Measurements from ENCODE around the gene PTCD2. TPM values are rescaled to one million over a fixed set of nuclear protein-coding genes. Genes with fewer than 3 reads are reported as not detected.

PTCD2 gene
- total RNA-seq, 2 experiments from 2014 or later: 8.9 to 9.8 TPM

DNA sequence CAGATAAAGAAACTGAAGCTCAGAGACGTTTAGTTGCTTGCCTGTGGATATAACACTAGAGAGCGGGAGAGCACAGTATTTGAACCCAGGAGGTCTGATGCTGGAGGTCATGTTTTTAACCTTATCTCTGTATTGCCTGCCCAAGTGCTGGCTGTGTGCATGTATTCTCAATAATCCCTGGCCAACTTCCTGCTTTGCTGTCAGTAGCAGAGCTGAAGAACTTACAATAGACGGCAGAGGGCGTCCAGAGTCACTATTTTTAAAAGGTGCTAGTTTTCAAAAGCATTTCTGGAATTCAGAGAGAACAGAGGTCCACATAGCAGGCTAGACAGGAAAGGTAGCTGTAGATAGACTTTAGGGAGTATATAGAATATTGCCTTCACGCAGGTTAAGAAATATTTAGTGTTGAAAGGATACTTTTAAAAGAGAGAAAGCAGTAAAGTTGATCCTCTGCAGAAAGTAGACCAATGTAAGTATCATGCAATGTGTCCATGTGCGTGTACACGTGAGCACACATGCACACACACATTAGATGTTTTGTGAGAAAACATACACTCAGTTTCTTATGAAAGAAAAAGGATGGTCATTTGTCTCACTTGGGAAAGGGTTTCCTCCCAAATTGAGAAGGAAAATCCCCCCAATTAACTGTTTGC lies 46.3 kb downstream of the PTCD2 start:
- Mint-ChIP-seq H3K9me3 (no peaks in the 10 kb centered on the region), H3K36me3 (peaks cover 15% of the 10 kb centered on the region), H3K27ac (no peak overlapping the region), H3K4me1 (peaks cover 4% of the 10 kb centered on the region), H3K4me3 (no peak overlapping the region), H3K27me3 (no peaks in the 10 kb centered on the region)
- DNase-seq: no peak
- peak; percentile 85 for ATAC-seq (ENCODE audit: low read depth)
- POLR2A ChIA-PET: no interaction called here

GRCh38 chr5:72368271-72368670 lies 48.1 kb downstream of the PTCD2 start:
- no peak for DNase-seq
- Mint-ChIP-seq H3K4me1 (peaks cover 4% of the 10 kb centered on the region), H3K9me3 (no peaks in the 10 kb centered on the region), H3K4me3 (no peak overlapping the region), H3K36me3 (peaks cover 3% of the 10 kb centered on the region), H3K27ac (no peak overlapping the region), H3K27me3 (no peaks in the 10 kb centered on the region)
- POLR2A ChIA-PET: no interaction called here
- no peak for ATAC-seq (ENCODE audit: low read depth)

GRCh38 chr5:72369301-72369700 lies 49.1 kb downstream of the PTCD2 start:
- DNase-seq: no peak
- Mint-ChIP-seq H3K9me3 (no peaks in the 10 kb centered on the region), H3K27me3 (no peaks in the 10 kb centered on the region), H3K4me1 (peaks cover 4% of the 10 kb centered on the region), H3K27ac (no peak overlapping the region), H3K36me3 (peaks cover 1% of the 10 kb centered on the region), H3K4me3 (no peak overlapping the region)
- POLR2A ChIA-PET: no interaction called here
- no peak for ATAC-seq (ENCODE audit: low read depth)

GRCh38 chr5:72369711-72370110 lies 49.5 kb downstream of the PTCD2 start:
- no peak for ATAC-seq (ENCODE audit: low read depth)
- H3K4me1 Mint-ChIP-seq: peaks cover 4% of the 10 kb centered on the region

DNA sequence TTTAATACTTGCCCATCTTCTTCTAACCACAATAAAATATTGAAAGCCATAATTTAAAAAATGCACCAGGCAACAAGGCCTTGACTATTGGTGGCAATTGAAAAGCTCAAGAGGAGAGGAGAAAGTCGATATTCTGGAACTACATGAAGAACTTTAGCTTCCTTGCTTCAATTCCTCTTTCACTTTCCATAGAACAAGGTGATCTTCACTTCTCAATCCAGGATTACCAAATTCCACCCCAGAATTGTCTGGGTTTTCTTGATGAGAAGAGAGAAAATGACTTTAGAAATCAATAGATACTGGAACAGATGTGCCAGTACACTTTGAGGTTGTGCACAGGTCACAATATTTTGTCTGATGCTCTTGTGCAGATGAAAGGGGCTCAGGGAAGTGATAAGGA lies 52.2 kb downstream of the PTCD2 start:
- Mint-ChIP-seq H3K27me3 (no peaks in the 10 kb centered on the region), H3K27ac (no peak overlapping the region), H3K4me1 (no peaks in the 10 kb centered on the region), H3K36me3 (peaks cover 1% of the 10 kb centered on the region), H3K4me3 (no peak overlapping the region), H3K9me3 (peaks cover 3% of the 10 kb centered on the region)
- DNase-seq (no peak), ATAC-seq (ENCODE audit: low read depth) (no peak)
- POLR2A ChIA-PET: no interaction called here

More at GRCh38 chr5:72369711-72370110, 49.5 kb downstream of the PTCD2 start:
- H3K4me3 Mint-ChIP-seq: no peak overlapping the region
- H3K27me3 Mint-ChIP-seq: no peaks in the 10 kb centered on the region
- peaks cover 1% of the 10 kb centered on the region for H3K36me3 Mint-ChIP-seq
- no peaks in the 10 kb centered on the region for H3K9me3 Mint-ChIP-seq
- no peak for DNase-seq
- POLR2A ChIA-PET: no interaction called here
- H3K27ac Mint-ChIP-seq: no peak overlapping the region

DNA sequence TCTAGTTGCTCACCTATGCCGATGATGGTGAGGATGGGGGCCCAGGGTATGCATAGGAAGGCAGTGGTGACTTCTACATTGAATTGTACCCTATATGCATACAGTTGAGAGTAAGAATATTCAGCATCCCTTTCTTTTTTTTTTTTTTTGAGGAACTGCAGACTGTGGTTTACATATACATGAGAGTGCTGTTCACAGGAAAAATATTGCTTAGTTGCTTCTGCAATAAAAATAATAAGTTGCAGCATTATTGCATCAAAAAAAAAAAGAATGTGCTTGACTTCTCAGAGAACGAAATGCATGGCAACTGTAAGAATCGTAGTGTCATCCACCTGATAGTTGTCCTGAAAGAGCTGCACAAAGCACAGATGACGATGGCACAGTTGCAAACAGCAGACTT lies 52.8 kb downstream of the PTCD2 start:
- peaks cover 1% of the 10 kb centered on the region for H3K27me3 Mint-ChIP-seq
- H3K9me3 Mint-ChIP-seq: peaks cover 3% of the 10 kb centered on the region
- H3K36me3 Mint-ChIP-seq: peaks cover 1% of the 10 kb centered on the region
- POLR2A ChIA-PET: no interaction called here
- H3K27ac Mint-ChIP-seq: no peak overlapping the region
- no peak overlapping the region for H3K4me3 Mint-ChIP-seq
- no peak for DNase-seq
- no peak for ATAC-seq (ENCODE audit: low read depth)
- no peaks in the 10 kb centered on the region for H3K4me1 Mint-ChIP-seq

GRCh38 chr5:72374844-72375243 lies 54.7 kb downstream of the PTCD2 start:
- Mint-ChIP-seq H3K4me1 (no peaks in the 10 kb centered on the region), H3K4me3 (no peak overlapping the region), H3K9me3 (peaks cover 3% of the 10 kb centered on the region), H3K36me3 (no peaks in the 10 kb centered on the region), H3K27ac (no peak overlapping the region), H3K27me3 (peaks cover 2% of the 10 kb centered on the region)
- ATAC-seq (ENCODE audit: low read depth) (no peak), DNase-seq (no peak)
- POLR2A ChIA-PET: no interaction called here

DNA sequence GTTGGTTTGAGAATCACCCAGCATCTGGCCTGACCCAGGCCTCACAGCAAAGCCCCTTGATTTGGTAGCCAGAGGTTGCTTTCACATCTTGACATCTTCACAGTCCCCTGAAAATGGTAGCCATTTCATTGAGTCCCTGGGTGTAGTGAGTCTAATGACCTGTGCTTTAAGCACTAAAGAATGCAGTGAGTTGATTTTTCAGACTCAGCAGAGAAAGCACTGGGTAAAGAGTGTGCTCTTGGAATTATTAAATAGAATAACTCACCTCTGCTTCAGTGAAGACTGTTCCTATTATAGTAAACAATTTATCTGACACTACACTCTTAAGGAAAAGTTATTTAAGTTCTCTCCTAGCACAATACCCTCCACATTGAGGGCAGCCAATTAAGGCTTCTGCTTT lies 56.2 kb downstream of the PTCD2 start:
- H3K36me3 Mint-ChIP-seq: no peaks in the 10 kb centered on the region

DNA sequence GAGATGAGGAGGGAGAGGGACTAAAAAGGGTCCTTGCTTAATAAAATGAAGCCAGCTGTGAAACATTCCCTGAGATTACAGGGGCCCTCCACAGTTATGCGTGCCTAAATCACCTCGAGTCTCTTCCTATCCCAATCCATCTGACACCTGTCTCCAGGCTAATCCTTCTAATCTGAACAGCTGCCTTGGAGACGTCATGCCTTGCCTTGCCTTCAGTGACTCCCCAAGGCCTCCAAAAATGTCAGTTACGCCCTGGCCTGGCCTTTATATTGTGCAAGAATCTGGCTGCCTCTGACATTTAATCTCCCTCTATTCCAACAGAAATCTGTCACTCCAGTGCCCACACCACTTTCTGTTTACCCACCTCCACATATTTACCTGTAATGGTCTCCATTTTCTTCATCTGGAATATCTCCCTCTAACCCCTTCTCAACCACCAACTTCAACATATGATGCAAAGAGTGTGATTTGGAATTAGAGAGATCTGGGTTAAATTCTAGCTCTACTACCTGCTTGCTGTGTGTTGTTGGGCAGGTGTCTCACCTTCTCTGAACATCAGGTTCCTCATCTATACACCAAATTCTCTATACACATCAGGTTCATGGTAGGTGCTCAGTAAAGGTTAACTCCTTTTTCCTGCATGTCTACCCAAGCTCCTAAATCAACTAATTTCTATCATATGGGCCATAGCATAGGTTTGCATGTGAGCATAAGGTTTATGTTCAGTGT lies 57.9 kb downstream of the PTCD2 start:
- DNase-seq (no peak), ATAC-seq (ENCODE audit: low read depth) (no peak)
- peaks cover 2% of the 10 kb centered on the region for H3K27me3 Mint-ChIP-seq
- POLR2A ChIA-PET: no interaction called here
- no peaks in the 10 kb centered on the region for H3K4me1 Mint-ChIP-seq
- peaks cover 3% of the 10 kb centered on the region for H3K9me3 Mint-ChIP-seq
- H3K36me3 Mint-ChIP-seq: no peaks in the 10 kb centered on the region
- H3K27ac Mint-ChIP-seq: no peak overlapping the region
- H3K4me3 Mint-ChIP-seq: no peak overlapping the region

More for the DNA sequence above, 56.2 kb downstream of the PTCD2 start:
- H3K4me1 Mint-ChIP-seq: no peaks in the 10 kb centered on the region
- H3K4me3 Mint-ChIP-seq: no peak overlapping the region
- ATAC-seq (ENCODE audit: low read depth): no peak
- POLR2A ChIA-PET: no interaction called here
- H3K27me3 Mint-ChIP-seq: peaks cover 2% of the 10 kb centered on the region
- H3K27ac Mint-ChIP-seq: no peak overlapping the region
- DNase-seq: no peak
- H3K9me3 Mint-ChIP-seq: peaks cover 3% of the 10 kb centered on the region

DNA sequence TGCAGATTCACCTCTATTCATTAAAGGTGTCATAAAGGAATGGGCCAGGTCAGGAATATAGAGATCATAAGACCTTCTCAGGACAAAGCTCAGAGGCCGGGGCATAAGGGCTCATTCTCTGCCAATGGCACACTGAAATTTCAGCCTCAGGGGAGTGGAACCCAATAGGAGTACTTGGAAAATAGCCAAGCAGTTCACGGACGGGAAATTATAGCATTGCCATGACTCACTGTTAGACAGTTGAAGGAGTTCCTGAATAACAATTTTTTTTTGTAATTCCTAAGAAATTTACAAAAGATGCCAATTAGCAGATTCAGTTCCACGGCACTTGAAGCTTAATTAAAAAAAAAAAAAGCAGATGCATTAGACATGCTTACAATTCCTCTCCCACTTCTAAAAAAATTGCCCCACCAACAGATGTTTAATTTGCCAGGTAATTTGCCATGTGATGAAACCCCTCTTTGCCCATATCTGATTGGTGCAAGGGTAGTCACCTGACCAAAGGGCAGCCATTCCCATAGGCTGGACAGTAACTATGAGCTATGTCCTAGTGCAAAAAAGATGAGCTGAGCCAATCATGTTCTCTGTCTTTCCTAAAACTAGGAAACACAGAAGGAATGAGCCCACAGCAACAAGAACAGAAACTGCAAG lies 58.6 kb downstream of the PTCD2 start:
- peaks cover 2% of the 10 kb centered on the region for H3K27me3 Mint-ChIP-seq
- no peak overlapping the region for H3K27ac Mint-ChIP-seq
- no peak for ATAC-seq (ENCODE audit: low read depth)
- H3K4me3 Mint-ChIP-seq: no peak overlapping the region
- peaks cover 3% of the 10 kb centered on the region for H3K9me3 Mint-ChIP-seq
- H3K36me3 Mint-ChIP-seq: no peaks in the 10 kb centered on the region
- no peaks in the 10 kb centered on the region for H3K4me1 Mint-ChIP-seq
- POLR2A ChIA-PET: no interaction called here
- DNase-seq: no peak

DNA sequence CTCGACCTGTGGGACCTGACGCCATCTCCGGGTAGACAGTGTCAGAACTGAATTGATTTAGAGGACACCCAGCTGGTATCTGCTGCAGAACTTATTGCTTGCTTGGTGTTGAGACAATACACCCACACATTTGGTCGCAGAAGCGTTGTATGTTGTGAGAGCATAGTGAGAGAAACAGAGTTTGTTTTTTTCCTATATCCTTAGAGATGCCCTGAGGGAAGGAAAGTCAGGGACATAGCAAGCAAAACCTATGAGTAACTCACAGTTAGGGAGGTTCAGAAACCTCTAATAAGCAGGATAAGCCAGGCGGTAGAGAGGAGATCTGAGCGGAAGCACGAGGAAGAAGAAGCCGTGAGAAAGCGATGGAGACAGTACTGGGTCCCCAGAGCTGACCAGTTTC lies 59.8 kb downstream of the PTCD2 start:
- DNase-seq (no peak), ATAC-seq (ENCODE audit: low read depth) (no peak)
- POLR2A ChIA-PET: no interaction called here
- H3K27ac Mint-ChIP-seq: no peak overlapping the region
- H3K27me3 Mint-ChIP-seq: peaks cover 2% of the 10 kb centered on the region
- no peak overlapping the region for H3K4me3 Mint-ChIP-seq
- peaks cover 3% of the 10 kb centered on the region for H3K9me3 Mint-ChIP-seq
- no peaks in the 10 kb centered on the region for H3K36me3 Mint-ChIP-seq
- no peaks in the 10 kb centered on the region for H3K4me1 Mint-ChIP-seq

- H3K27ac Mint-ChIP-seq: no peak overlapping the region
Observed at GRCh38 chr5:72380492-72381274, 60.5 kb downstream of the PTCD2 start.

DNA sequence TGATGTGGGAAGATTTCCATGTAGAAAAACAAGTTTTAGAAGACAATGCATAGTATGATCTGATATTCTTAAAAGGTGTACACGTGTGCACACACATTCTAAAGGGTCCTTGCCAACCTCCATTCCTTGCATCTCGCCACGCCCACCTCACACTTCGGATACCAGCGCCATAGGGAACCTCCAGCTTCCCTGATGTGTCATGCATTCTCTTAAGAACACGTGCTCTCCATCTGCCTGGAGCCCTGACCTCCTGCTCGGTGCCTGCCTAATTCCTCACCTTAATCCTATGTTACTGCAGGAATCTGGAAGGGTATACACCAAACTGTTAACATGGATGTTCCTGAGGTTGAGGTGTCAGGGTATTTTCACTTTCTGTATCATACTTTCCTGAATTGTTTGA lies 63.1 kb downstream of the PTCD2 start:
- DNase-seq (no peak), ATAC-seq (ENCODE audit: low read depth) (no peak)
- H3K4me3 Mint-ChIP-seq: no peak overlapping the region
- POLR2A ChIA-PET: no interaction called here
- no peaks in the 10 kb centered on the region for H3K27me3 Mint-ChIP-seq
- H3K36me3 Mint-ChIP-seq: no peaks in the 10 kb centered on the region
- H3K4me1 Mint-ChIP-seq: no peaks in the 10 kb centered on the region
- H3K27ac Mint-ChIP-seq: no peak overlapping the region
- H3K9me3 Mint-ChIP-seq: no peaks in the 10 kb centered on the region

More at GRCh38 chr5:72380492-72381274, 60.5 kb downstream of the PTCD2 start:
- H3K36me3 Mint-ChIP-seq: no peaks in the 10 kb centered on the region
- peaks cover under 1% of the 10 kb centered on the region for H3K9me3 Mint-ChIP-seq
- H3K4me3 Mint-ChIP-seq: no peak overlapping the region
- DNase-seq: no peak
- ATAC-seq (ENCODE audit: low read depth): no peak
- peaks cover 2% of the 10 kb centered on the region for H3K27me3 Mint-ChIP-seq
- no peaks in the 10 kb centered on the region for H3K4me1 Mint-ChIP-seq
- POLR2A ChIA-PET: no interaction called here

All from activated naive CD8-positive, alpha-beta T cell treated with anti-CD3 and anti-CD28 coated beads, Interleukin-2, amount 10 ng/mL, durations not matched to agents 7 days and 5 days (primary cell).